Testis (tissue), 3 donors: ENCODE measurements around the gene TNFRSF11A. TPM values are rescaled to one million over a fixed set of nuclear protein-coding genes. Genes with fewer than 3 reads are reported as not detected.

Experiments
- DNase-seq: peaks from one replicate; pipeline ENCODE4 v3.0.0-alpha.2; 2019
- H3K27ac ChIP-seq, 2 donors: fragments of 200-600 bp; sonication (generic); one replicate each; pipeline ENCODE4 v1.5.1; 2019
- H3K27me3 ChIP-seq: fragments of 200-600 bp; sonication (generic); one replicate; pipeline ENCODE4 v1.5.1; 2019
- H3K36me3 ChIP-seq: fragments of 200-600 bp; sonication (generic); one replicate; pipeline ENCODE4 v1.5.1; 2017; ENCODE audit warnings: low read depth; ENCODE audit errors: missing control alignments
- H3K4me1 ChIP-seq: fragments of 200-600 bp; sonication (generic); one replicate; pipeline ENCODE4 v1.5.1; 2019
- H3K4me3 ChIP-seq, 2 donors: fragments of 200-600 bp; sonication (generic); one replicate each; pipeline ENCODE4 v1.5.1; 2017 to 2019
- H3K9me3 ChIP-seq: fragments of 200-600 bp; sonication (generic); one replicate; pipeline ENCODE4 v1.5.1; 2017
- POLR2A ChIP-seq: fragments of 450-650 bp; IDR thresholded peaks from one replicate; pipeline ENCODE4 v1.6.1; 2017; ENCODE audit warnings: antibody characterized with exemption, mild to moderate bottlenecking, moderate library complexity
- WGBS, 2 donors: methylation state at CpG; one replicate each; pipeline ENCODE4 v1.1.5; 2018; 5-methylcytosine and 5-hydroxymethylcytosine counted together
- intact Hi-C: fragments of 100-400 bp; cut with DNase I; formaldehyde crosslinking; loops from one replicate; pipeline ENCODE4 v1.15.1; 2023; ENCODE audit warnings: low total_unique reads
- polyA plus RNA-seq: library from polyadenylated mRNA; stranded (reverse); fragments of 350-450 nt; fragmentation: Illumina TruSeq; extraction: RNeasy Lipid Tissue Mini Kit (QIAGEN cat#74804); gene quantifications from one replicate; pipeline ENCODE4 v1.2.3, GENCODE V29; 2014; ENCODE audit warnings: low read depth, low replicate concordance; ENCODE audit not compliant: insufficient read depth
- total RNA-seq, 2 donors: library from RNA; depleted of rRNA; stranded (reverse); fragments of >200 nt; gene quantifications; one replicate each; pipeline ENCODE4 v1.2.3, GENCODE V29; 2016
- TF ChIP-seq, protein P1 (sequence below), 3 experiments: fragments of 450-650 bp in 2 of 3; fragments of 200-600 bp in 1 of 3; sonication (generic) in 1 of 3; IDR thresholded peaks; one replicate each; pipeline ENCODE4 v1.5.1; 2016 to 2019; ENCODE audit warnings: antibody characterized with exemption in 3 of 3, mild to moderate bottlenecking in 2 of 3, moderate library complexity in 1 of 3

TNFRSF11A gene
- total and polyA plus RNA-seq, 3 donors from 2014 or later: 2.4 to 3.3 (median 3.0) TPM

DNA sequence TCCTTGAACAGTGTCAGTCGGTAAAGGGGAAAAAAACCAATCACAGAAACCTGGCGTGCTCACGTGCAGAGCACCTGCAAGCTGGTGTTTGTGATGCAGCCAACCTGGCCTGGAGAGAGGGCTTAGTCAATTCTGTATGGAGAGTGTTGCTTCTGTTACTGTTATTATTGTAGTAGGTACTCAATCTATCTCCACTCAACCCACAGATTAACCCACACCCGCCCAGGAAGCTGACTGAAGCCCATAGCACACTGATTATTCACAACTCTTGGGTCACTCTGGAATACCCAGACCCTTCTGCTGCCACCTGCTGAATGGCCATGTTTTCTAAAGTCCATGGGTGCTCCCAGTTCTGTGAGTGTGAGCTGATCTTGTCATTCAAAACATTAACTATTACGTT is 53.9 kb downstream of the TNFRSF11A start:
- Histone ChIP-seq H3K9me3 (no peaks in the 10 kb centered on the region), H3K27ac (no peak overlapping the region), H3K4me1 (no peaks in the 10 kb centered on the region), H3K27me3 (no peaks in the 10 kb centered on the region), H3K4me3 (no peak overlapping the region), H3K36me3 (no peaks in the 10 kb centered on the region)
- WGBS, 2 donors: 92 to 93% methylated on average over 5 of the region's 5 CpGs
- no peak for TF ChIP-seq POLR2A
- TF ChIP-seq, protein P1, sequence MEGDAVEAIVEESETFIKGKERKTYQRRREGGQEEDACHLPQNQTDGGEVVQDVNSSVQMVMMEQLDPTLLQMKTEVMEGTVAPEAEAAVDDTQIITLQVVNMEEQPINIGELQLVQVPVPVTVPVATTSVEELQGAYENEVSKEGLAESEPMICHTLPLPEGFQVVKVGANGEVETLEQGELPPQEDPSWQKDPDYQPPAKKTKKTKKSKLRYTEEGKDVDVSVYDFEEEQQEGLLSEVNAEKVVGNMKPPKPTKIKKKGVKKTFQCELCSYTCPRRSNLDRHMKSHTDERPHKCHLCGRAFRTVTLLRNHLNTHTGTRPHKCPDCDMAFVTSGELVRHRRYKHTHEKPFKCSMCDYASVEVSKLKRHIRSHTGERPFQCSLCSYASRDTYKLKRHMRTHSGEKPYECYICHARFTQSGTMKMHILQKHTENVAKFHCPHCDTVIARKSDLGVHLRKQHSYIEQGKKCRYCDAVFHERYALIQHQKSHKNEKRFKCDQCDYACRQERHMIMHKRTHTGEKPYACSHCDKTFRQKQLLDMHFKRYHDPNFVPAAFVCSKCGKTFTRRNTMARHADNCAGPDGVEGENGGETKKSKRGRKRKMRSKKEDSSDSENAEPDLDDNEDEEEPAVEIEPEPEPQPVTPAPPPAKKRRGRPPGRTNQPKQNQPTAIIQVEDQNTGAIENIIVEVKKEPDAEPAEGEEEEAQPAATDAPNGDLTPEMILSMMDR (IDR thresholded peaks at IDR 0.05): no peak
- no peak for DNase-seq
- intact Hi-C loops: no loop called here

DNA sequence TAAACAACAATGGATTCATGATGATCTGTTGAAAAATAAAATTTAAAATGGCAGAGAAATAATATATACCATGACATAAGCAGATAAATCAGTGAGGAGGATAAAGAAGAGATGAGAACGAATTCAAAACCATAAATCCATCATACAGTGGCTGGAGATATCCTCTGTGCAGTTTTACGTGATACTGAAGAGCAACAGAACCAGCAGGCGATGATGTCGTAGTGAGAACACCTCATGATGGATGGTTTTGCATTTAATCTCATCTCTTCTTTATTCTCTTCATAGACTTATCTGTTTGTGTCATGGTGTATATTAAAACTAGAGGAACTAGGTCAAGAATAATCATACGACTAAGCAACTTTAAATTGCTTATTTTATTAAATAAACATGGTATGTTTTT is 56.3 kb downstream of the TNFRSF11A start:
- WGBS, 2 donors: 78 to 79% methylated on average over 5 of the region's 5 CpGs
- Histone ChIP-seq H3K9me3 (no peaks in the 10 kb centered on the region), H3K27me3 (no peaks in the 10 kb centered on the region), H3K4me1 (no peaks in the 10 kb centered on the region), H3K4me3 (no peak overlapping the region), H3K36me3 (no peaks in the 10 kb centered on the region), H3K27ac (no peak overlapping the region)
- no peak for DNase-seq
- no peak for TF ChIP-seq POLR2A
- TF ChIP-seq, protein P1 (IDR thresholded peaks at IDR 0.05): no peak
- intact Hi-C loops: no loop called here

DNA sequence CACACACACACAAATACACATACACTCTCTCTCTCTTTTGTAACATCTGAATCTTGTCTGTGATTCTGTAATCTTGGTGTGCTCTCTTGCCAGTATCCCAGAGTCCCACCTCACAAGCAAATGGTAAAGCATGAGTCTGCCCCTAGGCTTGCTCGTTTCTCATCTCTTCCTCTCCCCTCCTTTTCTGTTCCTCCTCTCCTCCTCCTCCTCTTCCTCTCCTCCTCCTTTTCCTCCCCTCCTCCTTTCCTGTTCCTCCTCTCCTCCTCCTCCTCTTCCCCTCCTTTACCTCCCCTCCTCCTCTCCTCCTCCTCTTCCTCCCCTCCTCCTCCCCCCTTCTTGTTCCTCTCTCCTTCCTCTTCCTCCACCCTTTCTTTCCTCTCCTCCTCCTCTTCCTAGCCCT is 59.0 kb downstream of the TNFRSF11A start:
- H3K9me3 ChIP-seq: no peaks in the 10 kb centered on the region
- H3K4me3 ChIP-seq: no peak overlapping the region
- WGBS, 2 donors: 9 to 15% methylated on average over 1 of the region's 1 CpG
- DNase-seq: no peak
- TF ChIP-seq, protein P1 (IDR thresholded peaks at IDR 0.05): no peak
- no peak for TF ChIP-seq POLR2A
- no peaks in the 10 kb centered on the region for H3K27me3 ChIP-seq
- no peaks in the 10 kb centered on the region for H3K36me3 ChIP-seq
- no peaks in the 10 kb centered on the region for H3K4me1 ChIP-seq
- H3K27ac ChIP-seq: no peak overlapping the region
- intact Hi-C loops: no loop called here

DNA sequence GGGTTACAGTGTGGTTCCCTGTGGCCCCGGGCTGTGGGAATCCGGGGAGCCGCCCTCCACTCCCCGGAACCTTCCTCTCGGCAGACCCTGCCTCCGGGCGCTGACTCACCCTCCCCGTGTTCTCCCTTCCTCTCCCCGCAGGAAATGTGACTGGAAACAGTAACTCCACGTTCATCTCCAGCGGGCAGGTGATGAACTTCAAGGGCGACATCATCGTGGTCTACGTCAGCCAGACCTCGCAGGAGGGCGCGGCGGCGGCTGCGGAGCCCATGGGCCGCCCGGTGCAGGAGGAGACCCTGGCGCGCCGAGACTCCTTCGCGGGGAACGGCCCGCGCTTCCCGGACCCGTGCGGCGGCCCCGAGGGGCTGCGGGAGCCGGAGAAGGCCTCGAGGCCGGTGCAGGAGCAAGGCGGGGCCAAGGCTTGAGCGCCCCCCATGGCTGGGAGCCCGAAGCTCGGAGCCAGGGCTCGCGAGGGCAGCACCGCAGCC is 59.5 kb downstream of the TNFRSF11A start:
- Histone ChIP-seq H3K9me3 (no peaks in the 10 kb centered on the region), H3K27me3 (no peaks in the 10 kb centered on the region), H3K27ac (no peak overlapping the region), H3K4me3 (peak overlapping the region; percentile 39 to 58), H3K4me1 (no peaks in the 10 kb centered on the region), H3K36me3 (no peaks in the 10 kb centered on the region)
- peak; percentile 18 for DNase-seq
- no peak for TF ChIP-seq POLR2A
- TF ChIP-seq, protein P1 (IDR thresholded peaks at IDR 0.05): no peak
- WGBS, 2 donors: 59 to 62% methylated on average over 21 to 38 of the region's 46 CpGs
- intact Hi-C loops: no loop called here

DNA sequence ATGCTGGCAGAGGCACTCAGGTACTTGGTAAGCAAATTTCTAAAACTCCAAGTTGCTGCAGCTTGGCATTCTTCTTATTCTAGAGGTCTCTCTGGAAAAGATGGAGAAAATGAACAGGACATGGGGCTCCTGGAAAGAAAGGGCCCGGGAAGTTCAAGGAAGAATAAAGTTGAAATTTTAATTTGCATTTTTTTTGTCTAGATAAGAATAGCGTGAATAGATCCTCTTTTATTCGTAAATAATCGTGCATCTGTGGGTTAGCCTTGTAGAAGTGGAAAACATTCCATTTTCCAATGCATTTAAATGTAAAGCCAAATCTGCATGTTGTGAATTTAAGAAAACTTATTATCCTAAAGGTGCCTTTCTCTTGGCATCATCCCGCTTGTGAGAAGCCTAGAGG is 61.0 kb downstream of the TNFRSF11A start:
- no peak for TF ChIP-seq POLR2A
- TF ChIP-seq, protein P1 (IDR thresholded peaks at IDR 0.05): no peak
- intact Hi-C loops: no loop called here
- Histone ChIP-seq H3K4me1 (no peaks in the 10 kb centered on the region), H3K27me3 (no peaks in the 10 kb centered on the region), H3K4me3 (no peak overlapping the region), H3K9me3 (no peaks in the 10 kb centered on the region), H3K36me3 (no peaks in the 10 kb centered on the region), H3K27ac (no peak overlapping the region)
- no peak for DNase-seq
- 77 to 82% methylated on average over 5 of the region's 5 CpGs for WGBS, 2 donors
